Astrocyte (in vitro differentiated cells and primary cell): ENCODE results near the gene CLMN. TPM values are rescaled to one million over a fixed set of nuclear protein-coding genes. Genes with fewer than 3 reads are reported as not detected.
A peak's percentile ranks its signal among the peaks of the same experiment; 100 is the strongest.

Experiments used
- DNase-seq: peaks from one replicate; pipeline ENCODE4 v3.0.0-alpha.2; 2010; ENCODE audit warnings: low read depth
- FAIRE-seq: peaks from 2 replicates; lab custom pipeline; 2011; peaks lifted over from hg19 to GRCh38; lab: Jason Lieb, UNC
- H2AFZ ChIP-seq: 2 replicates; pipeline ENCODE4 v1.6.0; 2012; ENCODE audit warnings: low read depth, low read length, inconsistent platforms
- H3K27ac ChIP-seq: 2 replicates; pipeline ENCODE4 v1.5.1; 2011; ENCODE audit warnings: low read depth, low read length, inconsistent platforms
- H3K27me3 ChIP-seq: 2 replicates; pipeline ENCODE4 v1.6.0; 2011; ENCODE audit warnings: low read length, inconsistent platforms; ENCODE audit not compliant: insufficient read depth
- H3K36me3 ChIP-seq: 2 replicates; pipeline ENCODE4 v1.5.1; 2011; ENCODE audit warnings: low read length, inconsistent platforms; ENCODE audit not compliant: insufficient read depth
- H3K4me1 ChIP-seq: 2 replicates; pipeline ENCODE4 v1.5.1; 2011; ENCODE audit warnings: low read length, inconsistent platforms; ENCODE audit not compliant: insufficient read depth
- H3K4me2 ChIP-seq: 2 replicates; pipeline ENCODE4 v1.6.0; 2012; ENCODE audit warnings: low read length, inconsistent platforms
- H3K4me3 ChIP-seq: 2 replicates; pipeline ENCODE4 v1.5.1; 2011; ENCODE audit warnings: low read depth, mild to moderate bottlenecking, low read length, inconsistent platforms; ENCODE audit not compliant: insufficient read depth
- H3K79me2 ChIP-seq: 2 replicates; pipeline ENCODE4 v1.6.0; 2012; ENCODE audit warnings: mild to moderate bottlenecking, low read length, inconsistent platforms; ENCODE audit not compliant: insufficient read depth
- H3K9ac ChIP-seq: 2 replicates; pipeline ENCODE4 v1.6.0; 2012; ENCODE audit warnings: mild to moderate bottlenecking, low read length, inconsistent platforms
- H3K9me3 ChIP-seq: 2 replicates; pipeline ENCODE4 v1.5.1; 2012; ENCODE audit warnings: low read depth, mild to moderate bottlenecking, low read length, inconsistent platforms; ENCODE audit not compliant: insufficient read depth
- H4K20me1 ChIP-seq: 2 replicates; pipeline ENCODE4 v1.6.0; 2012; ENCODE audit warnings: low read length, inconsistent platforms; ENCODE audit not compliant: insufficient read depth
- H3K27ac Mint-ChIP-seq: one replicate; pipeline ENCODE4 v1.8.0; 2021; ENCODE audit warnings: mild to moderate bottlenecking, mixed read lengths; ENCODE audit not compliant: unreplicated experiment
- H3K27me3 Mint-ChIP-seq: one replicate; pipeline ENCODE4 v1.8.0; 2021; ENCODE audit warnings: low read depth, mixed read lengths; ENCODE audit not compliant: unreplicated experiment
- H3K36me3 Mint-ChIP-seq: one replicate; pipeline ENCODE4 v1.8.0; 2021; ENCODE audit warnings: low read depth, mixed read lengths; ENCODE audit not compliant: unreplicated experiment
- H3K4me1 Mint-ChIP-seq: one replicate; pipeline ENCODE4 v1.8.0; 2021; ENCODE audit warnings: low read depth, mixed read lengths; ENCODE audit not compliant: unreplicated experiment
- H3K4me3 Mint-ChIP-seq: one replicate; pipeline ENCODE4 v1.8.0; 2021; ENCODE audit warnings: mild to moderate bottlenecking, moderate library complexity, mixed read lengths; ENCODE audit not compliant: unreplicated experiment
- H3K9me3 Mint-ChIP-seq: one replicate; pipeline ENCODE4 v1.8.0; 2021; ENCODE audit warnings: mild to moderate bottlenecking, mixed read lengths; ENCODE audit not compliant: unreplicated experiment
- CTCF ChIP-seq: IDR thresholded peaks from 2 replicates; pipeline ENCODE4 v1.5.1; 2011; ENCODE audit warnings: low read depth, mild to moderate bottlenecking, inconsistent platforms, low read length, moderate library complexity; ENCODE audit not compliant: insufficient read depth
- EZH2 ChIP-seq: IDR thresholded peaks from 2 replicates; pipeline ENCODE4 v1.6.1; 2012; ENCODE audit warnings: mild to moderate bottlenecking, low read length, inconsistent platforms; ENCODE audit not compliant: insufficient read depth
- total RNA-seq: library from RNA; stranded (reverse); gene quantifications from 2 replicates; pipeline ENCODE4 v1.2.1, GENCODE V29; 2021

CLMN gene
- total RNA-seq, 1 donor from 2014 or later, result 14.0 TPM

GRCh38 chr14:95252219-95252618 lies 67.5 kb downstream of the CLMN start:
- Histone ChIP-seq H3K9ac (no peak overlapping the region), H3K4me2 (no peak overlapping the region), H3K79me2 (no peaks in the 10 kb centered on the region), H2AFZ (no peak overlapping the region), H3K9me3 (no peaks in the 10 kb centered on the region), H3K4me1 (peaks cover 25% of the 10 kb centered on the region), H3K36me3 (no peaks in the 10 kb centered on the region), H4K20me1 (no peaks in the 10 kb centered on the region), H3K27me3 (no peaks in the 10 kb centered on the region), H3K27ac (no peak overlapping the region), H3K4me3 (no peak overlapping the region)
- Mint-ChIP-seq H3K4me1 (peaks cover 57% of the 10 kb centered on the region), H3K27me3 (peaks cover 2% of the 10 kb centered on the region), H3K9me3 (peaks cover 5% of the 10 kb centered on the region), H3K36me3 (no peaks in the 10 kb centered on the region), H3K27ac (no peak overlapping the region), H3K4me3 (no peak overlapping the region)
- DNase-seq (no peak), FAIRE-seq (no peak)
- no peak for TF ChIP-seq CTCF
- no peak for TF ChIP-seq EZH2

GRCh38 chr14:95250936-95251335 lies 68.8 kb downstream of the CLMN start:
- no peaks in the 10 kb centered on the region for H3K27me3 ChIP-seq
- no peak overlapping the region for H3K4me2 ChIP-seq
- H3K27ac ChIP-seq, result no peak overlapping the region
- TF ChIP-seq EZH2 (no peak), CTCF (no peak)
- H3K79me2 ChIP-seq, result no peaks in the 10 kb centered on the region
- Mint-ChIP-seq H3K27ac (no peak overlapping the region), H3K27me3 (no peaks in the 10 kb centered on the region), H3K36me3 (no peaks in the 10 kb centered on the region), H3K9me3 (peaks cover 5% of the 10 kb centered on the region), H3K4me3 (no peak overlapping the region), H3K4me1 (peaks cover 53% of the 10 kb centered on the region)
- H2AFZ ChIP-seq, result no peak overlapping the region
- H3K4me3 ChIP-seq, result no peak overlapping the region
- FAIRE-seq, result no peak
- peaks cover 22% of the 10 kb centered on the region for H3K4me1 ChIP-seq
- H4K20me1 ChIP-seq, result no peaks in the 10 kb centered on the region
- H3K9ac ChIP-seq, result no peak overlapping the region
- H3K9me3 ChIP-seq, result no peaks in the 10 kb centered on the region
- H3K36me3 ChIP-seq, result no peaks in the 10 kb centered on the region
- no peak for DNase-seq

- peaks cover 47% of the 10 kb centered on the region for H3K4me1 Mint-ChIP-seq
- TF ChIP-seq EZH2 (no peak), CTCF (no peak)
- FAIRE-seq (no peak), DNase-seq (no peak)
- Histone ChIP-seq H3K9me3 (no peaks in the 10 kb centered on the region), H2AFZ (no peak overlapping the region), H3K4me3 (no peak overlapping the region), H3K36me3 (no peaks in the 10 kb centered on the region), H3K4me2 (no peak overlapping the region), H4K20me1 (no peaks in the 10 kb centered on the region), H3K79me2 (no peaks in the 10 kb centered on the region), H3K4me1 (peaks cover 19% of the 10 kb centered on the region), H3K27me3 (no peaks in the 10 kb centered on the region), H3K9ac (no peak overlapping the region), H3K27ac (no peak overlapping the region)
- no peak overlapping the region for H3K4me3 Mint-ChIP-seq
- H3K36me3 Mint-ChIP-seq, result no peaks in the 10 kb centered on the region
- H3K27me3 Mint-ChIP-seq, result no peaks in the 10 kb centered on the region
- peaks cover 5% of the 10 kb centered on the region for H3K9me3 Mint-ChIP-seq
- H3K27ac Mint-ChIP-seq, result peak overlapping the region; percentile 95
Measured at GRCh38 chr14:95250140-95250769, 69.5 kb downstream of the CLMN start.
